Measurements from ENCODE around the gene SOS2. TPM values are rescaled to one million over a fixed set of nuclear protein-coding genes. Genes with fewer than 3 reads are reported as not detected.

Gene SOS2
- total and polyA plus RNA-seq, 10 of the 15 experiments (the other 5 are each of a cell fraction or from before 2014, with no cell fraction given), result 2.1 to 16.8 (median 8.4) TPM

DNA sequence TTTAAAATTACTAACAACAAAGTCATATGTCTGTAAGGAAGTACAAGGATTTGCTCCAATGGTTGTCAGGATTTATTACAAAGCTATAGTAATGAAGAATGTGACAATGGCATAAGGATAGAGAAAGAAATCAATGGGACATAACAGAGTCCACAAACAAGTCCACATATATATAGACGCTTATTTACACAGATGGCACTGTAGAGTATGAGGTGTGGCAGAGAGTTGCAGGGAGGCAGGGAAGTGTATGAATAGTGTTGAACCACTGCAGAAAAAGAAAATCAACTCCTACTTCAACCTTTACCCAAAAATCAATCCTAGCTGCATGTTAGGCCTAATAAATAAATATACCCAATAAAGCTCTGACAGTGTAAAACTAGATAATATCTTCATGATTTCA lies 21.3 kb downstream of the SOS2 start:
- ChIA-PET POLR2A (interaction anchor here (0.6 to 1.4 kb wide), 3 partner anchors 52 to 192 kb away, joined by 4 to 5 read pairs (median 5); no protein-coding TSS in a partner anchor), SMC1A (ENCODE audit: uncharacterized antibody, unreplicated experiment) (interaction anchor here (0.6 to 1.5 kb wide), 5 partner anchors 9 to 578 kb away, joined by 3 to 7 read pairs (median 3); no protein-coding TSS in a partner anchor), RAD21 (ENCODE audit: unreplicated experiment) (no interaction called here), CTCF (interaction anchor here (1.2 to 1.5 kb wide), 3 partner anchors 15 to 348 kb away, joined by 3 to 7 read pairs (median 4); no protein-coding TSS in a partner anchor)
- DNase-seq (ENCODE audit: low read depth, low spot score) (no peak), FAIRE-seq (no peak), ATAC-seq (no peak)
- Histone ChIP-seq H3K9me3 (replicated peaks; ENCODE audit: control insufficient read depth, insufficient read depth, low read length) (no peaks in the 10 kb centered on the region), H3K79me2 (ENCODE audit: control insufficient read depth, insufficient read depth, low read length) (no peaks in the 10 kb centered on the region; the same call in none of the 2 replicates), H3K27me3 (replicated peaks in 1 of 2; ENCODE audit: control insufficient read depth in 2 of 2, insufficient read depth in 2 of 2, low read length in 1 of 2) (no peaks in the 10 kb centered on the region), H2AFZ (ENCODE audit: control insufficient read depth, low read depth, low read length) (no peak overlapping the region), H3K4me3 (no peak overlapping the region), H3K4me2 (ENCODE audit: control insufficient read depth, insufficient read depth) (no peak overlapping the region), H3K4me1 (ENCODE audit: control insufficient read depth, insufficient read depth, low read length) (no peaks in the 10 kb centered on the region), H4K20me1 (ENCODE audit: control insufficient read depth, insufficient read depth) (no peaks in the 10 kb centered on the region), H3K9ac (ENCODE audit: control insufficient read depth, insufficient read depth, low read length) (no peak overlapping the region), H3K27ac (ENCODE audit: control insufficient read depth, insufficient read depth) (no peak overlapping the region), H3K36me3 (ENCODE audit: control insufficient read depth in 2 of 2, insufficient read depth in 2 of 2, low read length in 1 of 2) (no peaks in the 10 kb centered on the region)
- TF ChIP-seq, protein P1, sequence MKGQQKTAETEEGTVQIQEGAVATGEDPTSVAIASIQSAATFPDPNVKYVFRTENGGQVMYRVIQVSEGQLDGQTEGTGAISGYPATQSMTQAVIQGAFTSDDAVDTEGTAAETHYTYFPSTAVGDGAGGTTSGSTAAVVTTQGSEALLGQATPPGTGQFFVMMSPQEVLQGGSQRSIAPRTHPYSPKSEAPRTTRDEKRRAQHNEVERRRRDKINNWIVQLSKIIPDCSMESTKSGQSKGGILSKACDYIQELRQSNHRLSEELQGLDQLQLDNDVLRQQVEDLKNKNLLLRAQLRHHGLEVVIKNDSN (IDR thresholded peaks at IDR 0.05; ENCODE audit: borderline replicate concordance, extremely low read length, insufficient read depth, low read depth, low read length), result no peak
- TF ChIP-seq NFIC (IDR thresholded peaks at IDR 0.05; ENCODE audit: low read depth, low read length) (no peak), EZH2 (IDR thresholded peaks at IDR 0.05; ENCODE audit: borderline replicate concordance, control insufficient read depth, low read depth, low read length) (no peak), CBX3 (IDR thresholded peaks at IDR 0.05; ENCODE audit: borderline replicate concordance, low read depth) (no peak), DPF2 (IDR thresholded peaks at IDR 0.05) (no peak), MTA2 (IDR thresholded peaks at IDR 0.05; ENCODE audit: low read depth) (no peak), POLR2AphosphoS2 (IDR thresholded peaks at IDR 0.05; ENCODE audit: low read depth, low read length) (no peak)
- TF ChIP-seq, protein P2, sequence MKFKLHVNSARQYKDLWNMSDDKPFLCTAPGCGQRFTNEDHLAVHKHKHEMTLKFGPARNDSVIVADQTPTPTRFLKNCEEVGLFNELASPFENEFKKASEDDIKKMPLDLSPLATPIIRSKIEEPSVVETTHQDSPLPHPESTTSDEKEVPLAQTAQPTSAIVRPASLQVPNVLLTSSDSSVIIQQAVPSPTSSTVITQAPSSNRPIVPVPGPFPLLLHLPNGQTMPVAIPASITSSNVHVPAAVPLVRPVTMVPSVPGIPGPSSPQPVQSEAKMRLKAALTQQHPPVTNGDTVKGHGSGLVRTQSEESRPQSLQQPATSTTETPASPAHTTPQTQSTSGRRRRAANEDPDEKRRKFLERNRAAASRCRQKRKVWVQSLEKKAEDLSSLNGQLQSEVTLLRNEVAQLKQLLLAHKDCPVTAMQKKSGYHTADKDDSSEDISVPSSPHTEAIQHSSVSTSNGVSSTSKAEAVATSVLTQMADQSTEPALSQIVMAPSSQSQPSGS (IDR thresholded peaks at IDR 0.05; ENCODE audit: low read length), result no peak
- TF ChIP-seq, protein P3, sequence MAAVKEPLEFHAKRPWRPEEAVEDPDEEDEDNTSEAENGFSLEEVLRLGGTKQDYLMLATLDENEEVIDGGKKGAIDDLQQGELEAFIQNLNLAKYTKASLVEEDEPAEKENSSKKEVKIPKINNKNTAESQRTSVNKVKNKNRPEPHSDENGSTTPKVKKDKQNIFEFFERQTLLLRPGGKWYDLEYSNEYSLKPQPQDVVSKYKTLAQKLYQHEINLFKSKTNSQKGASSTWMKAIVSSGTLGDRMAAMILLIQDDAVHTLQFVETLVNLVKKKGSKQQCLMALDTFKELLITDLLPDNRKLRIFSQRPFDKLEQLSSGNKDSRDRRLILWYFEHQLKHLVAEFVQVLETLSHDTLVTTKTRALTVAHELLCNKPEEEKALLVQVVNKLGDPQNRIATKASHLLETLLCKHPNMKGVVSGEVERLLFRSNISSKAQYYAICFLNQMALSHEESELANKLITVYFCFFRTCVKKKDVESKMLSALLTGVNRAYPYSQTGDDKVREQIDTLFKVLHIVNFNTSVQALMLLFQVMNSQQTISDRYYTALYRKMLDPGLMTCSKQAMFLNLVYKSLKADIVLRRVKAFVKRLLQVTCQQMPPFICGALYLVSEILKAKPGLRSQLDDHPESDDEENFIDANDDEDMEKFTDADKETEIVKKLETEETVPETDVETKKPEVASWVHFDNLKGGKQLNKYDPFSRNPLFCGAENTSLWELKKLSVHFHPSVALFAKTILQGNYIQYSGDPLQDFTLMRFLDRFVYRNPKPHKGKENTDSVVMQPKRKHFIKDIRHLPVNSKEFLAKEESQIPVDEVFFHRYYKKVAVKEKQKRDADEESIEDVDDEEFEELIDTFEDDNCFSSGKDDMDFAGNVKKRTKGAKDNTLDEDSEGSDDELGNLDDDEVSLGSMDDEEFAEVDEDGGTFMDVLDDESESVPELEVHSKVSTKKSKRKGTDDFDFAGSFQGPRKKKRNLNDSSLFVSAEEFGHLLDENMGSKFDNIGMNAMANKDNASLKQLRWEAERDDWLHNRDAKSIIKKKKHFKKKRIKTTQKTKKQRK (IDR thresholded peaks at IDR 0.05; ENCODE audit: low read depth, low read length), result no peak
- TF ChIP-seq, protein P4, sequence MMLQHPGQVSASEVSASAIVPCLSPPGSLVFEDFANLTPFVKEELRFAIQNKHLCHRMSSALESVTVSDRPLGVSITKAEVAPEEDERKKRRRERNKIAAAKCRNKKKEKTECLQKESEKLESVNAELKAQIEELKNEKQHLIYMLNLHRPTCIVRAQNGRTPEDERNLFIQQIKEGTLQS (IDR thresholded peaks at IDR 0.05; ENCODE audit: borderline replicate concordance, extremely low read depth, low read depth, low read length), result no peak
- in situ Hi-C loops (cut with MboI), result no loop called here
- 100% methylated on average over 1 of the region's 1 CpG for WGBS (ENCODE audit: insufficient coverage, insufficient replicate concordance, low lambda C conversion rate, missing lambda C conversion rate)
- BruUV-seq (replicated peaks), result no TSS peak
- intact Hi-C loops (cut with micrococcal nuclease; ENCODE audit: unreplicated experiment), result no loop called here
